Neural progenitor cell (in vitro differentiated cells): ENCODE results near the gene TRAK2. TPM values are rescaled to one million over a fixed set of nuclear protein-coding genes. Genes with fewer than 3 reads are reported as not detected.

Experiments used
- DNase-seq: peaks from one replicate; pipeline ENCODE4 v3.0.0-alpha.2; 2016; ENCODE audit warnings: low spot score
- H2AFZ ChIP-seq: fragments of 200-600 bp; sonication (generic); replicated peaks from 2 replicates; pipeline ENCODE4 v1.6.1; 2016; ENCODE audit warnings: antibody characterized with exemption
- H3F3A ChIP-seq: fragments of 200-600 bp; sonication (generic); 2 replicates; pipeline ENCODE4 v1.6.1; 2016; ENCODE audit warnings: antibody characterized with exemption, low read depth
- H3K27ac ChIP-seq: fragments of 200-600 bp; sonication (generic); 2 replicates; pipeline ENCODE4 v1.5.1; 2016; ENCODE audit warnings: mild to moderate bottlenecking
- H3K27me3 ChIP-seq: fragments of 200-600 bp; sonication (generic); 2 replicates; pipeline ENCODE4 v1.6.1; 2016; ENCODE audit warnings: mild to moderate bottlenecking, moderate library complexity
- H3K36me3 ChIP-seq: fragments of 200-600 bp; sonication (generic); 2 replicates; pipeline ENCODE4 v1.5.1; 2016
- H3K4me1 ChIP-seq: fragments of 200-600 bp; sonication (generic); 2 replicates; pipeline ENCODE4 v1.6.1; 2016; ENCODE audit warnings: mixed run types
- H3K4me2 ChIP-seq: fragments of 200-600 bp; sonication (generic); 2 replicates; pipeline ENCODE4 v1.6.1; 2016
- H3K4me3 ChIP-seq: fragments of 200-600 bp; sonication (generic); 2 replicates; pipeline ENCODE4 v1.5.1; 2016
- H3K79me2 ChIP-seq: fragments of 200-600 bp; sonication (generic); 2 replicates; pipeline ENCODE4 v1.6.1; 2016; ENCODE audit warnings: low read depth
- H3K9ac ChIP-seq: fragments of 200-600 bp; sonication (generic); 2 replicates; pipeline ENCODE4 v1.6.1; 2016
- H3K9me3 ChIP-seq: fragments of 200-600 bp; sonication (generic); 2 replicates; pipeline ENCODE4 v1.5.1; 2016; ENCODE audit warnings: low read depth
- H4K20me1 ChIP-seq: fragments of 200-600 bp; sonication (generic); 2 replicates; pipeline ENCODE4 v1.6.1; 2016; ENCODE audit warnings: low read depth
- H3K27ac Mint-ChIP-seq: 3 replicates; pipeline ENCODE4 v1.8.0; 2021; ENCODE audit warnings: mixed read lengths
- H3K27me3 Mint-ChIP-seq: 2 replicates; pipeline ENCODE4 v1.8.0; 2022; ENCODE audit warnings: low read depth, mild to moderate bottlenecking, inconsistent platforms, moderate library complexity, mixed read lengths; ENCODE audit not compliant: insufficient read depth
- H3K36me3 Mint-ChIP-seq: 3 replicates; pipeline ENCODE4 v1.8.0; 2021; ENCODE audit warnings: mixed read lengths
- H3K4me1 Mint-ChIP-seq: 3 replicates; pipeline ENCODE4 v1.8.0; 2021; ENCODE audit warnings: mixed read lengths
- H3K4me3 Mint-ChIP-seq: 3 replicates; pipeline ENCODE4 v1.8.0; 2021; ENCODE audit warnings: mild to moderate bottlenecking, moderate library complexity, mixed read lengths
- H3K9me3 Mint-ChIP-seq: 3 replicates; pipeline ENCODE4 v1.8.0; 2020; ENCODE audit warnings: mixed read lengths
- CTCF ChIP-seq: fragments of 200-600 bp; sonication (generic); IDR thresholded peaks from 2 replicates; pipeline ENCODE4 v1.5.1; 2017; ENCODE audit warnings: antibody characterized with exemption, mild to moderate bottlenecking
- EZH2 ChIP-seq: fragments of 200-600 bp; sonication (generic); IDR thresholded peaks from 2 replicates; pipeline ENCODE4 v1.6.1; 2017; ENCODE audit warnings: antibody characterized with exemption, mild to moderate bottlenecking, moderate library complexity
- EZH2phosphoT487 ChIP-seq: fragments of 200-600 bp; sonication (generic); IDR thresholded peaks from 2 replicates; pipeline ENCODE4 v1.6.1; 2017; ENCODE audit warnings: antibody characterized with exemption
- total RNA-seq: library from RNA; depleted of rRNA; stranded (reverse); fragments of >200 nt; gene quantifications from 2 replicates; pipeline ENCODE4 v1.2.3, GENCODE V29; 2015; ENCODE audit warnings: low replicate concordance

Gene TRAK2
- total RNA-seq, 1 donor from 2014 or later: 7.1 TPM

DNA sequence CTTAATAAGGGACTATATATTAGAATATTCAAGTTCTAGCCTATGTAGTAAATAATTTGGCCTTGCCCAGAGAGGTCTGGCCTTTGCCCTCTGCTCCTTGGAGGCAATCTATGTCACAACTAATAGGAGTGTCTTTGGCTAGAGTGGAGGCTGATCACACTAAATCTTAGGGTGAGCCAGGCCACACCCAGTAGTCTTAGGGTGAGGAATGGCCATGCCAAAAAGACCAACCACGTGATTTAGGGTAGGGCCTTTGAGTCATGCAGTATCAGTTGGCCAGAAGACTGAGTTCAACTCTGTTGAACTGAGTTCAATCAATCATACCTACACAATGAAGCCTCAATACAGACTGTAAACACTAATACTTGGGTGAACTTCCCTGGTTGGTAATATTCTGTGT, 68.1 kb downstream of the TRAK2 start:
- DNase-seq: no peak
- no peak overlapping the region for H3K4me3 Mint-ChIP-seq
- H3K27me3 Mint-ChIP-seq: peaks cover 2% of the 10 kb centered on the region
- no peak overlapping the region for H3K4me2 ChIP-seq
- H3K36me3 ChIP-seq: no peaks in the 10 kb centered on the region
- no peak for TF ChIP-seq EZH2
- no peak for TF ChIP-seq EZH2phosphoT487
- no peak for TF ChIP-seq CTCF
- H2AFZ ChIP-seq: no peak overlapping the region
- H3K27ac ChIP-seq: no peak overlapping the region
- H3F3A ChIP-seq: no peaks in the 10 kb centered on the region
- H3K27me3 ChIP-seq: no peaks in the 10 kb centered on the region
- no peak overlapping the region for H3K27ac Mint-ChIP-seq
- no peaks in the 10 kb centered on the region for H3K9me3 Mint-ChIP-seq
- H3K4me1 Mint-ChIP-seq: no peaks in the 10 kb centered on the region
- no peaks in the 10 kb centered on the region for H3K9me3 ChIP-seq
- H3K4me3 ChIP-seq: no peak overlapping the region
- H4K20me1 ChIP-seq: no peaks in the 10 kb centered on the region
- no peaks in the 10 kb centered on the region for H3K79me2 ChIP-seq
- H3K36me3 Mint-ChIP-seq: peaks cover 23% of the 10 kb centered on the region
- H3K9ac ChIP-seq: no peak overlapping the region
- H3K4me1 ChIP-seq: no peaks in the 10 kb centered on the region

- Histone ChIP-seq H3F3A (no peaks in the 10 kb centered on the region), H3K9me3 (no peaks in the 10 kb centered on the region), H3K27ac (no peak overlapping the region), H3K4me1 (no peaks in the 10 kb centered on the region), H3K4me2 (no peak overlapping the region), H3K27me3 (no peaks in the 10 kb centered on the region), H3K36me3 (no peaks in the 10 kb centered on the region), H4K20me1 (no peaks in the 10 kb centered on the region), H3K4me3 (no peak overlapping the region), H2AFZ (no peak overlapping the region), H3K9ac (no peak overlapping the region), H3K79me2 (no peaks in the 10 kb centered on the region)
- TF ChIP-seq EZH2phosphoT487 (no peak), CTCF (no peak), EZH2 (no peak)
- peaks cover 22% of the 10 kb centered on the region for H3K36me3 Mint-ChIP-seq
- H3K4me3 Mint-ChIP-seq: no peak overlapping the region
- H3K4me1 Mint-ChIP-seq: no peaks in the 10 kb centered on the region
- no peak for DNase-seq
- H3K27ac Mint-ChIP-seq: no peak overlapping the region
- peaks cover 2% of the 10 kb centered on the region for H3K27me3 Mint-ChIP-seq
- H3K9me3 Mint-ChIP-seq: peaks cover 8% of the 10 kb centered on the region
These were observed 72.5 kb downstream of the TRAK2 start for GRCh38 chr2:201378496-201379397.

GRCh38 chr2:201377218-201377617, 74.0 kb downstream of the TRAK2 start:
- Histone ChIP-seq H3K79me2 (no peaks in the 10 kb centered on the region), H2AFZ (no peak overlapping the region), H3K9ac (no peak overlapping the region), H3K4me3 (no peak overlapping the region), H3K27ac (no peak overlapping the region), H3K27me3 (no peaks in the 10 kb centered on the region), H3K9me3 (no peaks in the 10 kb centered on the region), H3K36me3 (no peaks in the 10 kb centered on the region), H4K20me1 (no peaks in the 10 kb centered on the region), H3F3A (no peaks in the 10 kb centered on the region), H3K4me1 (no peaks in the 10 kb centered on the region), H3K4me2 (no peak overlapping the region)
- Mint-ChIP-seq H3K27me3 (peaks cover 2% of the 10 kb centered on the region), H3K27ac (no peak overlapping the region), H3K4me1 (no peaks in the 10 kb centered on the region), H3K9me3 (peaks cover 11% of the 10 kb centered on the region), H3K4me3 (no peak overlapping the region), H3K36me3 (peaks cover 21% of the 10 kb centered on the region)
- TF ChIP-seq EZH2phosphoT487 (no peak), EZH2 (no peak), CTCF (no peak)
- DNase-seq: no peak
